HL-60 (cell line): ENCODE measurements around the gene ROCK2.

Experiments used
- CTCF ChIP-seq: IDR thresholded peaks from one replicate; pipeline ENCODE4 v1.5.1; 2011; ENCODE audit warnings: low read length, control low read depth, inconsistent platforms; ENCODE audit not compliant: insufficient read depth
- GABPA ChIP-seq: IDR thresholded peaks from 2 replicates; pipeline ENCODE4 v1.6.1; 2012; ENCODE audit warnings: low read depth
- TF ChIP-seq, protein P1 (sequence below): IDR thresholded peaks from 2 replicates; pipeline ENCODE4 v1.6.1; 2012; ENCODE audit warnings: low read depth; ENCODE audit not compliant: insufficient replicate concordance

DNA sequence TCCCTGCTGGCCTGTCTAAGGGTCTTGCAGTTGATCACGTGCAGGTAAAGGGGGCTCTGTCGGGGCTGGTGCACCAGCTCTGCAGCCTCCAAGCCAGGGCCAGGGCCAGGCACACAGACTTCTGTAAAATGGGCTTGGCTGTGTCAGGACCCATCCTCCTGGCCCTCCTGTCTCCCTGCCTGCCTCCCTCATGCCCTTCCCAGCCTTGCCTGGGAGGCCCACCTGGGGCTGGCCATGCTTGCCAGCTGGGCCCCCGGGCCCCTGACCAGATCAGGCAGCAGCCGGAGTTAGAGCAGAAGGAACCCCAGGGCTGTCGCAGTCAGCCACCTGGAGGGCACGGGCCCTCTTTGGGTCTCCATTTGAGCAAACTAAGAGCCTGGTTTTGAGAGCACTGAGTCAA lies 187.1 kb downstream of the ROCK2 start:
- TF ChIP-seq CTCF (no peak), GABPA (no peak)
- TF ChIP-seq, protein P1, sequence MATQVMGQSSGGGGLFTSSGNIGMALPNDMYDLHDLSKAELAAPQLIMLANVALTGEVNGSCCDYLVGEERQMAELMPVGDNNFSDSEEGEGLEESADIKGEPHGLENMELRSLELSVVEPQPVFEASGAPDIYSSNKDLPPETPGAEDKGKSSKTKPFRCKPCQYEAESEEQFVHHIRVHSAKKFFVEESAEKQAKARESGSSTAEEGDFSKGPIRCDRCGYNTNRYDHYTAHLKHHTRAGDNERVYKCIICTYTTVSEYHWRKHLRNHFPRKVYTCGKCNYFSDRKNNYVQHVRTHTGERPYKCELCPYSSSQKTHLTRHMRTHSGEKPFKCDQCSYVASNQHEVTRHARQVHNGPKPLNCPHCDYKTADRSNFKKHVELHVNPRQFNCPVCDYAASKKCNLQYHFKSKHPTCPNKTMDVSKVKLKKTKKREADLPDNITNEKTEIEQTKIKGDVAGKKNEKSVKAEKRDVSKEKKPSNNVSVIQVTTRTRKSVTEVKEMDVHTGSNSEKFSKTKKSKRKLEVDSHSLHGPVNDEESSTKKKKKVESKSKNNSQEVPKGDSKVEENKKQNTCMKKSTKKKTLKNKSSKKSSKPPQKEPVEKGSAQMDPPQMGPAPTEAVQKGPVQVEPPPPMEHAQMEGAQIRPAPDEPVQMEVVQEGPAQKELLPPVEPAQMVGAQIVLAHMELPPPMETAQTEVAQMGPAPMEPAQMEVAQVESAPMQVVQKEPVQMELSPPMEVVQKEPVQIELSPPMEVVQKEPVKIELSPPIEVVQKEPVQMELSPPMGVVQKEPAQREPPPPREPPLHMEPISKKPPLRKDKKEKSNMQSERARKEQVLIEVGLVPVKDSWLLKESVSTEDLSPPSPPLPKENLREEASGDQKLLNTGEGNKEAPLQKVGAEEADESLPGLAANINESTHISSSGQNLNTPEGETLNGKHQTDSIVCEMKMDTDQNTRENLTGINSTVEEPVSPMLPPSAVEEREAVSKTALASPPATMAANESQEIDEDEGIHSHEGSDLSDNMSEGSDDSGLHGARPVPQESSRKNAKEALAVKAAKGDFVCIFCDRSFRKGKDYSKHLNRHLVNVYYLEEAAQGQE: no peak
